SK-N-SH treated with all-trans-retinoic acid at 6 μM for 48 hours (cell line): ENCODE measurements around the gene POLR2H.

Experiments
- CREB5 ChIP-seq: fragments of 250-450 bp; sonication (Bioruptor Pico); IDR thresholded peaks from 2 replicates; pipeline ENCODE4 v1.5.1; 2020; ENCODE audit warnings: low read depth, mild to moderate bottlenecking, moderate library complexity
- CSDC2 ChIP-seq: fragments of 250-450 bp; sonication (Bioruptor Pico); IDR thresholded peaks from 2 replicates; pipeline ENCODE4 v1.5.0; 2020; ENCODE audit warnings: mild to moderate bottlenecking, moderate library complexity
- POU6F1 ChIP-seq: fragments of 250-450 bp; sonication (Bioruptor Pico); IDR thresholded peaks from 2 replicates; pipeline ENCODE4 v1.8.0; 2021; ENCODE audit warnings: low read depth, mild to moderate bottlenecking, moderate library complexity, borderline replicate concordance
- RARB ChIP-seq: fragments of 250-450 bp; sonication (Bioruptor Pico); IDR thresholded peaks from 2 replicates; pipeline ENCODE4 v1.8.0; 2021; ENCODE audit warnings: mild to moderate bottlenecking, moderate library complexity
- SNAI2 ChIP-seq: fragments of 250-450 bp; sonication (Bioruptor Pico); IDR thresholded peaks from 2 replicates; pipeline ENCODE4 v1.5.0; 2020; ENCODE audit warnings: mild to moderate bottlenecking, moderate library complexity
- ZFP3 ChIP-seq: fragments of 250-450 bp; sonication (Bioruptor Pico); IDR thresholded peaks from 2 replicates; pipeline ENCODE4 v1.5.0; 2020; ENCODE audit warnings: mild to moderate bottlenecking, moderate library complexity
- ZFP30 ChIP-seq: fragments of 450-650 bp; formaldehyde crosslinking; IDR thresholded peaks from 2 replicates; pipeline ENCODE4 v1.5.0; 2022; ENCODE audit warnings: mild to moderate bottlenecking, moderate library complexity
- ZNF565 ChIP-seq: fragments of 450-650 bp; formaldehyde crosslinking; conservative IDR thresholded peaks from 2 replicates; pipeline ENCODE4 v1.5.0; 2020; ENCODE audit warnings: low read depth, mild to moderate bottlenecking, moderate library complexity
- TF ChIP-seq, protein P1 (sequence below): fragments of 250-450 bp; sonication (Bioruptor Pico); IDR thresholded peaks from 2 replicates; pipeline ENCODE4 v1.8.0; 2020; ENCODE audit warnings: mild to moderate bottlenecking, moderate library complexity, borderline replicate concordance

DNA sequence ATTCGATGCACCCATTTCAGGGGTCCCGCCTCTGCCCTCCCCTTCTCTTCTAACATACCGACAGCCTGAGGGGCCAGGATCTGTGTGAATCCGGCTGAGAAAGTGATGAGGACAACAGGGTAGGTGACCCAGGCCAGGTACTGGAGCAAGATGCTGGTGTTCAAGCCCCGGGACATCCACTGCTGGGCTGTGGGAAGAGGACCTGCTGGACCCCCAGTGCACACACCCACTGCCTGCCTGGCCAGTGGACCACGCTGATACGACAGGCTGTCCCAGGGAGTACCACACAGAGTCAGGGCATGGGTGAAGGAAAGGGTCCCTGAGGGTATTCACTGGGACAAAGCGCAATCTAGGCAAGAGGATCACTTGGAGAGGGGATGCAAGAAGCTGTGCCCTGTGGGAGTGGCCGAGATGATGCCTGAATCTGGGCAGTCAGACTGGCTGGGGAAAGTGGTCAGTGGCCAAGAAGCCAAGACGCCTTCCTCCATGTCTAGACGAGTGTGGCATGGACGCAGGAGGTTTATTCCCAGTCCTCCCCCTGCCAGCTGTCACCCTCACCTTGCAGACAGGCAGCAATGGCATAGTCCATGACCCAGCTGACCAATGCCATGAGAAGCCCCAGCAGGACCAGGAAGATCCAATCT lies 3.3 kb upstream of the POLR2H start:
- TF ChIP-seq POU6F1 (CRISPR knock-in tag): no peak
- TF ChIP-seq, protein P1, sequence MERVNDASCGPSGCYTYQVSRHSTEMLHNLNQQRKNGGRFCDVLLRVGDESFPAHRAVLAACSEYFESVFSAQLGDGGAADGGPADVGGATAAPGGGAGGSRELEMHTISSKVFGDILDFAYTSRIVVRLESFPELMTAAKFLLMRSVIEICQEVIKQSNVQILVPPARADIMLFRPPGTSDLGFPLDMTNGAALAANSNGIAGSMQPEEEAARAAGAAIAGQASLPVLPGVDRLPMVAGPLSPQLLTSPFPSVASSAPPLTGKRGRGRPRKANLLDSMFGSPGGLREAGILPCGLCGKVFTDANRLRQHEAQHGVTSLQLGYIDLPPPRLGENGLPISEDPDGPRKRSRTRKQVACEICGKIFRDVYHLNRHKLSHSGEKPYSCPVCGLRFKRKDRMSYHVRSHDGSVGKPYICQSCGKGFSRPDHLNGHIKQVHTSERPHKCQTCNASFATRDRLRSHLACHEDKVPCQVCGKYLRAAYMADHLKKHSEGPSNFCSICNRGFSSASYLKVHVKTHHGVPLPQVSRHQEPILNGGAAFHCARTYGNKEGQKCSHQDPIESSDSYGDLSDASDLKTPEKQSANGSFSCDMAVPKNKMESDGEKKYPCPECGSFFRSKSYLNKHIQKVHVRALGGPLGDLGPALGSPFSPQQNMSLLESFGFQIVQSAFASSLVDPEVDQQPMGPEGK: no peak
- TF ChIP-seq ZNF565 (CRISPR knock-in tag): no peak
- TF ChIP-seq ZFP3: no peak
- no peak for TF ChIP-seq CSDC2
- TF ChIP-seq CREB5: no peak
- TF ChIP-seq ZFP30: no peak
- no peak for TF ChIP-seq SNAI2
- TF ChIP-seq RARB (CRISPR knock-in tag): no peak
